Neuronal stem cell (in vitro differentiated cells): ENCODE measurements around the gene SULF2.

Experiments
- DNase-seq: peaks from one replicate; pipeline ENCODE4 v3.0.0-alpha.2; 2013; ENCODE audit warnings: low spot score
- H2AFZ ChIP-seq: one replicate; pipeline ENCODE4 v1.6.1; 2013; ENCODE audit warnings: mild to moderate bottlenecking, low read length, inconsistent platforms
- H2AK5ac ChIP-seq: 2 replicates; pipeline ENCODE4 v1.6.1; 2013; ENCODE audit warnings: low read depth, mild to moderate bottlenecking, inconsistent platforms, low read length, moderate library complexity, mixed read lengths
- H2BK120ac ChIP-seq: 2 replicates; pipeline ENCODE4 v1.6.1; 2013; ENCODE audit warnings: low read depth, mild to moderate bottlenecking, inconsistent platforms, low read length, moderate library complexity, mixed read lengths
- H2BK12ac ChIP-seq: one replicate; pipeline ENCODE4 v1.6.1; 2013; ENCODE audit warnings: low read length, inconsistent platforms
- H2BK15ac ChIP-seq: 2 replicates; pipeline ENCODE4 v1.6.1; 2013; ENCODE audit warnings: mild to moderate bottlenecking, low read length, inconsistent platforms, mixed read lengths
- H2BK5ac ChIP-seq: one replicate; pipeline ENCODE4 v1.6.1; 2013; ENCODE audit warnings: inconsistent platforms, mild to moderate bottlenecking, low read length, moderate library complexity
- H3K14ac ChIP-seq: one replicate; pipeline ENCODE4 v1.6.1; 2013; ENCODE audit warnings: low read length, inconsistent platforms
- H3K18ac ChIP-seq: 2 replicates; pipeline ENCODE4 v1.6.1; 2013; ENCODE audit warnings: low read length, inconsistent platforms
- H3K23ac ChIP-seq: 2 replicates; pipeline ENCODE4 v1.6.1; 2013; ENCODE audit warnings: low read depth, mild to moderate bottlenecking, mixed read lengths, low read length, inconsistent platforms; ENCODE audit not compliant: poor library complexity
- H3K27ac ChIP-seq: replicated peaks from 3 replicates; pipeline ENCODE4 v1.5.1; 2013; ENCODE audit warnings: low read length, inconsistent platforms
- H3K27me3 ChIP-seq, 3 experiments: 2 replicates each; pipeline ENCODE4 v1.6.1; 2013; ENCODE audit warnings: low read length in 3 of 3, mild to moderate bottlenecking in 2 of 3, inconsistent platforms in 1 of 3, low read depth in 1 of 3, mixed read lengths in 1 of 3, moderate library complexity in 1 of 3; ENCODE audit not compliant: control insufficient read depth in 3 of 3, insufficient read depth in 3 of 3
- H3K36me3 ChIP-seq, 2 donors: replicated peaks in 1 of 2; 2 replicates each; pipeline ENCODE4 v1.6.1; 2013; ENCODE audit warnings: low read length in 2 of 2; ENCODE audit not compliant: control insufficient read depth in 2 of 2, insufficient read depth in 2 of 2
- H3K4ac ChIP-seq: 2 replicates; pipeline ENCODE4 v1.6.1; 2013; ENCODE audit warnings: inconsistent platforms, mild to moderate bottlenecking, low read length, moderate library complexity
- H3K4me1 ChIP-seq, 2 donors: 1 replicate in 1 of 2; 2 replicates in 1 of 2; pipeline ENCODE4 v1.6.1; 2013; ENCODE audit warnings: low read length in 2 of 2, low read depth in 1 of 2; ENCODE audit not compliant: control insufficient read depth in 2 of 2, insufficient read depth in 1 of 2
- H3K4me2 ChIP-seq: one replicate; pipeline ENCODE4 v1.6.1; 2013; ENCODE audit warnings: mild to moderate bottlenecking, low read length, inconsistent platforms; ENCODE audit not compliant: insufficient read depth, poor library complexity, severe bottlenecking
- H3K4me3 ChIP-seq, 2 donors: 2 replicates each; pipeline ENCODE4 v1.5.1; 2013; ENCODE audit warnings: low read length in 2 of 2, mild to moderate bottlenecking in 2 of 2, inconsistent platforms in 1 of 2, moderate library complexity in 1 of 2
- H3K79me1 ChIP-seq: one replicate; pipeline ENCODE4 v1.6.1; 2013; ENCODE audit warnings: low read depth, mild to moderate bottlenecking, inconsistent platforms, low read length, moderate library complexity
- H3K9ac ChIP-seq: one replicate; pipeline ENCODE4 v1.6.1; 2013; ENCODE audit warnings: mild to moderate bottlenecking, low read depth, low read length, inconsistent platforms; ENCODE audit not compliant: poor library complexity
- H3K9me3 ChIP-seq, 2 donors: replicated peaks in 1 of 2; 2 replicates each; pipeline versions ENCODE3 to v1.6.1; 2013; ENCODE audit warnings: low read length in 2 of 2, mild to moderate bottlenecking in 2 of 2, inconsistent platforms in 1 of 2, low read depth in 1 of 2, mixed read lengths in 1 of 2, moderate library complexity in 1 of 2; ENCODE audit not compliant: control insufficient read depth in 2 of 2, insufficient read depth in 1 of 2
- H4K8ac ChIP-seq: one replicate; pipeline ENCODE4 v1.6.1; 2013; ENCODE audit warnings: low read depth, mild to moderate bottlenecking, inconsistent platforms, low read length, moderate library complexity
- H4K91ac ChIP-seq: one replicate; pipeline ENCODE4 v1.6.1; 2013; ENCODE audit warnings: low read length, low read depth, mild to moderate bottlenecking, inconsistent platforms; ENCODE audit not compliant: poor library complexity
- WGBS, 2 donors: extraction: QIAGEN DNeasy Blood & Tissue Kit; methylation state at CpG; one replicate each; pipeline ENCODE4 v1.1.7; 2013; ENCODE audit warnings: missing lambda C conversion rate in 2 of 2, mixed read lengths in 1 of 2; ENCODE audit not compliant: insufficient read length in 2 of 2, insufficient replicate concordance in 1 of 2; ENCODE audit errors: extremely low coverage in 2 of 2; 5-methylcytosine and 5-hydroxymethylcytosine counted together

Gene SULF2

GRCh38 chr20:47713163-47713562 is 72.1 kb downstream of the SULF2 start:
- no peaks in the 10 kb centered on the region for H3K9me3 ChIP-seq
- H3K4me2 ChIP-seq: no peak overlapping the region
- no peak overlapping the region for H3K4me3 ChIP-seq
- H3K79me1 ChIP-seq: no peaks in the 10 kb centered on the region
- H2BK5ac ChIP-seq: no peak overlapping the region
- peaks cover 1 to 9% of the 10 kb centered on the region in 2 donors for H3K4me1 ChIP-seq
- H3K36me3 ChIP-seq: no peaks in the 10 kb centered on the region
- H2BK12ac ChIP-seq: no peak overlapping the region
- H3K9ac ChIP-seq: no peak overlapping the region
- no peak for DNase-seq
- H3K14ac ChIP-seq: no peak overlapping the region
- H3K27ac ChIP-seq: no peak overlapping the region
- H3K4ac ChIP-seq: no peak overlapping the region
- H3K27me3 ChIP-seq: no peaks in the 10 kb centered on the region
- no CpG with 5 or more reads among the region's 6 CpGs for WGBS, 2 donors
- H2BK120ac ChIP-seq: no peak overlapping the region
- H2AFZ ChIP-seq: no peak overlapping the region
- H2AK5ac ChIP-seq: peak overlapping the region; percentile 6
- H4K91ac ChIP-seq: no peak overlapping the region
- peak overlapping the region; percentile 30 for H3K18ac ChIP-seq
- no peak overlapping the region for H3K23ac ChIP-seq
- no peak overlapping the region for H2BK15ac ChIP-seq
- no peak overlapping the region for H4K8ac ChIP-seq

GRCh38 chr20:47711046-47711752 is 74.1 kb downstream of the SULF2 start:
- Histone ChIP-seq H3K4ac (no peak overlapping the region), H4K91ac (no peak overlapping the region), H3K79me1 (no peaks in the 10 kb centered on the region), H3K4me2 (no peak overlapping the region), H3K14ac (no peak overlapping the region), H2AK5ac (no peak overlapping the region), H4K8ac (no peak overlapping the region), H2BK15ac (no peak overlapping the region), H3K4me1 (peaks cover 2 to 22% of the 10 kb centered on the region in 2 donors), H3K18ac (peak overlapping the region; percentile 15), H3K36me3 (no peaks in the 10 kb centered on the region), H2BK5ac (no peak overlapping the region), H3K9me3 (no peaks in the 10 kb centered on the region), H2AFZ (no peak overlapping the region), H3K23ac (peak overlapping the region; percentile 4), H3K27ac (no peak overlapping the region), H2BK12ac (no peak overlapping the region), H3K9ac (no peak overlapping the region), H3K4me3 (no peak overlapping the region), H3K27me3 (no peaks in the 10 kb centered on the region), H2BK120ac (no peak overlapping the region)
- no peak for DNase-seq
- no CpG with 5 or more reads among the region's 19 CpGs for WGBS, 2 donors

GRCh38 chr20:47710665-47711045 is 74.6 kb downstream of the SULF2 start:
- no peak overlapping the region for H4K8ac ChIP-seq
- H3K27ac ChIP-seq: no peak overlapping the region

GRCh38 chr20:47708953-47709833 is 76.1 kb downstream of the SULF2 start:
- H3K36me3 ChIP-seq: no peaks in the 10 kb centered on the region
- H4K91ac ChIP-seq: no peak overlapping the region
- peaks cover 2 to 22% of the 10 kb centered on the region in 2 donors for H3K4me1 ChIP-seq
- no peaks in the 10 kb centered on the region for H3K27me3 ChIP-seq
- no peak overlapping the region for H2AFZ ChIP-seq
- no peaks in the 10 kb centered on the region for H3K9me3 ChIP-seq
- no peaks in the 10 kb centered on the region for H3K79me1 ChIP-seq
- no peak overlapping the region for H3K27ac ChIP-seq
- no peak overlapping the region for H3K23ac ChIP-seq
- H3K4me3 ChIP-seq: no peak overlapping the region
- WGBS, 2 donors: no CpG with 5 or more reads among the region's 10 CpGs
- H3K4me2 ChIP-seq: no peak overlapping the region
- no peak overlapping the region for H2BK15ac ChIP-seq
- H2BK120ac ChIP-seq: no peak overlapping the region
- H3K4ac ChIP-seq: no peak overlapping the region
- no peak overlapping the region for H3K18ac ChIP-seq
- H2BK5ac ChIP-seq: no peak overlapping the region
- no peak overlapping the region for H3K14ac ChIP-seq
- peak overlapping the region; percentile 44 for H3K9ac ChIP-seq
- no peak overlapping the region for H2AK5ac ChIP-seq
- H2BK12ac ChIP-seq: no peak overlapping the region
- no peak for DNase-seq
- no peak overlapping the region for H4K8ac ChIP-seq

More at GRCh38 chr20:47710665-47711045, 74.6 kb downstream of the SULF2 start:
- Histone ChIP-seq H2BK12ac (no peak overlapping the region), H2BK5ac (no peak overlapping the region), H2AFZ (no peak overlapping the region), H3K36me3 (no peaks in the 10 kb centered on the region), H3K4me1 (peaks cover 2 to 22% of the 10 kb centered on the region in 2 donors), H3K27me3 (no peaks in the 10 kb centered on the region), H4K91ac (no peak overlapping the region), H3K4ac (no peak overlapping the region), H2AK5ac (no peak overlapping the region), H3K4me2 (no peak overlapping the region), H3K79me1 (no peaks in the 10 kb centered on the region), H3K9ac (no peak overlapping the region), H3K23ac (no peak overlapping the region), H3K9me3 (no peaks in the 10 kb centered on the region), H2BK120ac (no peak overlapping the region), H3K14ac (no peak overlapping the region), H3K4me3 (no peak overlapping the region), H2BK15ac (no peak overlapping the region), H3K18ac (no peak overlapping the region)
- no CpG with 5 or more reads among the region's 10 CpGs for WGBS, 2 donors
- no peak for DNase-seq
